Measurements from ENCODE around the gene FAM50B.

FAM50B gene

DNA sequence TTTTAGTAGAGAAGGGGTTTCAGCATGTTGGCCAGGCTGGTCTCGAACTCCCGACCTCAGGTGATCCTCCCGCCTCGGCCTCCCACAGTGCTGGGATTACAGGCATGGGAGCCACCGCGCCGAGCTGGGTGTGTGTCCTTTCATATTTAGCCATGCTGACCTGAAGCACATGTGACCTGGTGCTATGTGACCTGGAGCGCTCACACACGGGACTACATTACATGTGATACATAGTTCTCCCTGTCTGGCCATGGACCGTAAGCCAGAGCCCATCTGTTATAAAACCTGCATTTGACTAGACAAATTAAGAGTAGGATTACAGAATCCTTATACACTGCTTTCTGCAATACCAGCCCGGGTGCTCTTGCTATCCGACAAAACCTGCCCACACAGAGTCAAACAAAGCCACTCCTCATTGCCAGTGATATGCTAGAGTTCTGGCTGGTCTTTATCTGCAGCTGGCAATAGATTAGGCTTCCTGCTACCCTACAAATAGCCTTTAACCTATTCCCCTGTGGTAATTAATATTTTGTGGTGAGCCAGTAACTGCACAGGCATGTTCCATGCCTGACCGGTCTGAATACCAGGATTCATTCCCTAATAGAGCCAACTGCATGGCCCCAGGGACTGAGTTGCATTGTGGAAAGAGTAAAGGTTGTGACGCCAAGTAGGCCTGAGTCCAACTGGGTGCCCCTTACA, 26.3 kb upstream of the FAM50B start:
- Histone ChIP-seq H3K4me3 (ENCODE audit: low read depth in 1 of 2, low read length in 2 of 2) (no peak overlapping the region), H3K27me3 (ENCODE audit: low read depth, low read length) (no peaks in the 10 kb centered on the region), H3K36me3 (ENCODE audit: control insufficient read depth in 1 of 2, insufficient read depth in 2 of 2, low read length in 2 of 2) (no peaks in the 10 kb centered on the region), H3K9me3 (ENCODE audit: control insufficient read depth in 1 of 2, low read length in 2 of 2) (no peaks in the 10 kb centered on the region), H3K4me1 (ENCODE audit: control insufficient read depth in 1 of 2, insufficient read depth in 2 of 2, low read length in 2 of 2) (peaks cover 0 to 32% of the 10 kb centered on the region in 2 donors), H3K27ac (ENCODE audit: low read length) (no peak overlapping the region)

DNA sequence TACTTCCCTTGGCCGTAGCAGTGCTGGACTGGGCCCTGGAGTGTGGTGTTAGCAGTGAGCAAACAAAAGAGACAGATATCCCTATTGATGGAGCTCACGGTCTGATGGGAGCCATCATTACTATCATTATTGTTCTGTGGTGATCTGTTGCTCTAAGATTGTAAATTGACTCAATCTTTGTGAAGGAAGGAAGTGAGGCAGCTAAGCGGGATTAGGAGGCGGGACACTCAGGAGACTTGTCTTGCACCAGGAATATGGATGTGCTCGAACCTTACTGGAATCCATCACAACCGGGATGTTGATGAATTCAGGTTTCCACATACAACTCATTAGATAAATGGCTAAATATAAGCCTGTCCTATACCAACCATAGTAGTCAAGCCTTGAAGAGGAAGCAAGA, 25.5 kb upstream of the FAM50B start:
- peaks cover 0 to 32% of the 10 kb centered on the region in 2 donors for H3K4me1 ChIP-seq (ENCODE audit: control insufficient read depth in 1 of 2, insufficient read depth in 2 of 2, low read length in 2 of 2)
- no peaks in the 10 kb centered on the region for H3K36me3 ChIP-seq (ENCODE audit: control insufficient read depth in 1 of 2, insufficient read depth in 2 of 2, low read length in 2 of 2)
- H3K27me3 ChIP-seq (ENCODE audit: low read depth, low read length) = no peaks in the 10 kb centered on the region
- H3K4me3 ChIP-seq (ENCODE audit: low read depth in 1 of 2, low read length in 2 of 2) = no peak overlapping the region
- no peaks in the 10 kb centered on the region for H3K9me3 ChIP-seq (ENCODE audit: control insufficient read depth in 1 of 2, low read length in 2 of 2)
- no peak overlapping the region for H3K27ac ChIP-seq (ENCODE audit: low read length)

- peak overlapping the region; percentile 89 for H3K27ac ChIP-seq (ENCODE audit: low read length)
- H3K27me3 ChIP-seq (ENCODE audit: low read depth, low read length) = no peaks in the 10 kb centered on the region
- no peaks in the 10 kb centered on the region for H3K36me3 ChIP-seq (ENCODE audit: control insufficient read depth in 1 of 2, insufficient read depth in 2 of 2, low read length in 2 of 2)
- peaks cover 0 to 21% of the 10 kb centered on the region in 2 donors for H3K4me1 ChIP-seq (ENCODE audit: control insufficient read depth in 1 of 2, insufficient read depth in 2 of 2, low read length in 2 of 2)
- H3K4me3 ChIP-seq (ENCODE audit: low read depth in 1 of 2, low read length in 2 of 2) = peak overlapping the region; percentile 28 to 30
- H3K9me3 ChIP-seq (ENCODE audit: control insufficient read depth in 1 of 2, low read length in 2 of 2) = no peaks in the 10 kb centered on the region
Observed at GRCh38 chr6:3825331-3825831, 23.8 kb upstream of the FAM50B start.

- Histone ChIP-seq H3K36me3 (ENCODE audit: control insufficient read depth in 1 of 2, insufficient read depth in 2 of 2, low read length in 2 of 2) (no peaks in the 10 kb centered on the region), H3K9me3 (ENCODE audit: control insufficient read depth in 1 of 2, low read length in 2 of 2) (no peaks in the 10 kb centered on the region), H3K27ac (ENCODE audit: low read length) (peak overlapping the region; percentile 89), H3K4me3 (ENCODE audit: low read depth in 1 of 2, low read length in 2 of 2) (peak overlapping the region; percentile 28 to 30), H3K4me1 (ENCODE audit: control insufficient read depth in 1 of 2, insufficient read depth in 2 of 2, low read length in 2 of 2) (peaks cover 0 to 17% of the 10 kb centered on the region in 2 donors), H3K27me3 (ENCODE audit: low read depth, low read length) (no peaks in the 10 kb centered on the region)
Observed at GRCh38 chr6:3825851-3826581, 23.2 kb upstream of the FAM50B start.

DNA sequence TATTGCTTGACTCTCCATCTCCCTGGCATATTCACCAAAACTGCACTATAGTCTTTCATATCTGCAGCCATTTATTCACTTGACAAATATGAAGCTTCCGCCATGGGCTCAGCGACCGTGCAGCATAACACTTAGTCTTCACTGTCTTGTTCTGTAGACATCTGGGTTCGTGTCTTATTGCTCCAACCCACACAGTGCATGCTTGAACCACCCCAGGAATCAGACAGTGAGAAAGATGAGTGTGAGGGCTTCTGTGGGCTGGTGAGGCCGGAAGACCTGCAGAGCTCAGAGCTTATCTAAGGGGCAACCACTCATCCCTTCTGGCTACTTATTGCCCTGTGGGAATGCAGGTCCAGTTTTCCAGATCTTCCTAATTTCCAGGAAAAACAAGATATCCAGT, 19.9 kb upstream of the FAM50B start:
- H3K27ac ChIP-seq (ENCODE audit: low read length) = no peak overlapping the region
- no peaks in the 10 kb centered on the region for H3K36me3 ChIP-seq (ENCODE audit: control insufficient read depth in 1 of 2, insufficient read depth in 2 of 2, low read length in 2 of 2)
- peaks cover 0 to 17% of the 10 kb centered on the region in 2 donors for H3K4me1 ChIP-seq (ENCODE audit: control insufficient read depth in 1 of 2, insufficient read depth in 2 of 2, low read length in 2 of 2)
- no peaks in the 10 kb centered on the region for H3K27me3 ChIP-seq (ENCODE audit: low read depth, low read length)
- H3K9me3 ChIP-seq (ENCODE audit: control insufficient read depth in 1 of 2, low read length in 2 of 2) = no peaks in the 10 kb centered on the region
- H3K4me3 ChIP-seq (ENCODE audit: low read depth in 1 of 2, low read length in 2 of 2) = no peak overlapping the region

- Histone ChIP-seq H3K4me1 (ENCODE audit: control insufficient read depth in 1 of 2, insufficient read depth in 2 of 2, low read length in 2 of 2) (peaks cover 0 to 6% of the 10 kb centered on the region in 2 donors), H3K4me3 (ENCODE audit: low read depth in 1 of 2, low read length in 2 of 2) (no peak overlapping the region), H3K9me3 (ENCODE audit: control insufficient read depth in 1 of 2, low read length in 2 of 2) (no peaks in the 10 kb centered on the region), H3K27me3 (ENCODE audit: low read depth, low read length) (no peaks in the 10 kb centered on the region), H3K27ac (ENCODE audit: low read length) (no peak overlapping the region), H3K36me3 (ENCODE audit: control insufficient read depth in 1 of 2, insufficient read depth in 2 of 2, low read length in 2 of 2) (no peaks in the 10 kb centered on the region)
Observed at GRCh38 chr6:3830806-3831205, 18.4 kb upstream of the FAM50B start.

GRCh38 chr6:3831761-3832530, 17.2 kb upstream of the FAM50B start:
- no peaks in the 10 kb centered on the region for H3K9me3 ChIP-seq (ENCODE audit: control insufficient read depth in 1 of 2, low read length in 2 of 2)
- H3K4me3 ChIP-seq (ENCODE audit: low read depth in 1 of 2, low read length in 2 of 2) = no peak overlapping the region
- H3K36me3 ChIP-seq (ENCODE audit: control insufficient read depth in 1 of 2, insufficient read depth in 2 of 2, low read length in 2 of 2) = no peaks in the 10 kb centered on the region
- H3K4me1 ChIP-seq (ENCODE audit: control insufficient read depth in 1 of 2, insufficient read depth in 2 of 2, low read length in 2 of 2) = no peaks in the 10 kb centered on the region
- no peak overlapping the region for H3K27ac ChIP-seq (ENCODE audit: low read length)
- no peaks in the 10 kb centered on the region for H3K27me3 ChIP-seq (ENCODE audit: low read depth, low read length)

DNA sequence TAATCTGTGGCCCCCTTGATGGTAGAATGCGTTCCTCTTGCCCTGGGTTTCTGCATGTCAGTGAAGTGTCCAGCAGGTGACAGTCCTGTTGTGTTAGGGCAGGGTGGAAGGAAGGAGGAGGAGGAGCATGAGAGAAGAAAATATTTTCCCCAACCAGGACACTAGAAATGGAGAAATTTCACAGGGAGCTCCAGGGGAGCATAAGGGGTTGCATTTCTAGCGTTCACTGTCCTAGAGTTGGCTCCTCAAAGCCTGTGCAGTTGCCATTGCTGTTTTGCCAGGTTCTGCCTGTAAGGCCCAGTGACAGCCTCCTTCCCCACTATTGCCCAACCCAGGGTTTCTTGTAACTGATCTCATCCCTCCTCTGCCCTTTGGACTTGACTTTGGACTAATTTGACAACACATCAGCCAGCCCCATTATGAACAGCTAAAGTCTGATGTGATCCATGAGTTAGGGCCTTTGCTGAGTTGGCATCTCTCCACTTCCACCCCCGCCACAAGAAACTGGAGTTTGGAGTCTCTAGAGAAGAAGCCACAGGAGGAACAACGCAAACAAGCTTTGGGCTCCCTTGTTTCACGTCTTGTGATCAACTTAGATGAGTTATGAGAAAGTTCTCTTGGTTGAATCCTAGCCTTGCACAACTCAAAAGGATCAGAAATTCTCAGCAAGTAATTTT, 14.0 kb upstream of the FAM50B start:
- Histone ChIP-seq H3K27me3 (ENCODE audit: low read depth, low read length) (no peaks in the 10 kb centered on the region), H3K27ac (ENCODE audit: low read length) (peak overlapping the region; percentile 34), H3K9me3 (ENCODE audit: control insufficient read depth in 1 of 2, low read length in 2 of 2) (no peaks in the 10 kb centered on the region), H3K36me3 (ENCODE audit: control insufficient read depth in 1 of 2, insufficient read depth in 2 of 2, low read length in 2 of 2) (no peaks in the 10 kb centered on the region), H3K4me3 (ENCODE audit: low read depth in 1 of 2, low read length in 2 of 2) (no peak overlapping the region), H3K4me1 (ENCODE audit: control insufficient read depth in 1 of 2, insufficient read depth in 2 of 2, low read length in 2 of 2) (no peaks in the 10 kb centered on the region)

DNA sequence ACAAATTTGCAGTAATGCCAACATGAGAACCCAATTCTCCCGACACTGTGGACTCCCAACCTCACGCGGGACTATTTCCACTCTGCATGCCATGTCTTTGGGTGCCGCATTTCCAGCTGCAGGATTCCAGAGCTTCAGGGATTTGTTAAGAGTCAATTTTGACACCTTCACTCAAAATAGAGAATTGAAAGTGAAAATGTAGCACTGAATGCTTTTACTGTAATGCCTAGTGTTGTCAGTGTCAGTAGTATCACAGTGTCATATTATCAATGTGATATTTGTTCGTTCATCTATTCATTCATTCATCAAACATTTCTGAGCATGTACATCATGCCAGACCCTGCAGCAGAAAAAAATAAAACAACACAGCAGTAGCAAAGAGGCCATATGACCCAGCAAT, 13.4 kb upstream of the FAM50B start:
- Histone ChIP-seq H3K27ac (ENCODE audit: low read length) (peak overlapping the region; percentile 34), H3K9me3 (ENCODE audit: control insufficient read depth in 1 of 2, low read length in 2 of 2) (no peaks in the 10 kb centered on the region), H3K36me3 (ENCODE audit: control insufficient read depth in 1 of 2, insufficient read depth in 2 of 2, low read length in 2 of 2) (no peaks in the 10 kb centered on the region), H3K27me3 (ENCODE audit: low read depth, low read length) (no peaks in the 10 kb centered on the region), H3K4me1 (ENCODE audit: control insufficient read depth in 1 of 2, insufficient read depth in 2 of 2, low read length in 2 of 2) (no peaks in the 10 kb centered on the region), H3K4me3 (ENCODE audit: low read depth in 1 of 2, low read length in 2 of 2) (no peak overlapping the region)

DNA sequence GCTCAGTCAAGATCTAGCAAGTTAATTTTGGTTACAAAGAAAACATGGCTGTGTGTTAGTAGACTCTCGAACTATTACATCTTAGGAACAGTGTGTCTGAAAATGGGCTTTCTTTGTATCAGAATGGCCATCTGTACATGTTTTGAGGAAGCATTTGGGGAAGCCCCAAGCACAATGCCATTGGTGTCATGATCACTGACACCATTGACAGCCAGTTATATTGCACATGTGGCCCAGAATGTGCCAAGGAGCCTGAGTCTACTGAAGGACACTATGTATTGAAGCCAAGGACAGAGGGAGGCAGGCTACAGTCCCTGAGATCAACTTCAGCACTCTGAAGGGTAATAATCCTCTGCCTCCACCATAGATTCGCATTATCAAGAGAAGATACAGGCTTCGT, 12.6 kb upstream of the FAM50B start:
- Histone ChIP-seq H3K9me3 (ENCODE audit: control insufficient read depth in 1 of 2, low read length in 2 of 2) (no peaks in the 10 kb centered on the region), H3K36me3 (ENCODE audit: control insufficient read depth in 1 of 2, insufficient read depth in 2 of 2, low read length in 2 of 2) (no peaks in the 10 kb centered on the region), H3K27me3 (ENCODE audit: low read depth, low read length) (no peaks in the 10 kb centered on the region), H3K4me1 (ENCODE audit: control insufficient read depth in 1 of 2, insufficient read depth in 2 of 2, low read length in 2 of 2) (no peaks in the 10 kb centered on the region), H3K4me3 (ENCODE audit: low read depth in 1 of 2, low read length in 2 of 2) (no peak overlapping the region), H3K27ac (ENCODE audit: low read length) (no peak overlapping the region)

GRCh38 chr6:3837781-3838180, 11.4 kb upstream of the FAM50B start:
- H3K9me3 ChIP-seq (ENCODE audit: control insufficient read depth in 1 of 2, low read length in 2 of 2) = no peaks in the 10 kb centered on the region
- no peak overlapping the region for H3K4me3 ChIP-seq (ENCODE audit: low read depth in 1 of 2, low read length in 2 of 2)
- H3K27me3 ChIP-seq (ENCODE audit: low read depth, low read length) = no peaks in the 10 kb centered on the region
- H3K27ac ChIP-seq (ENCODE audit: low read length) = no peak overlapping the region
- H3K36me3 ChIP-seq (ENCODE audit: control insufficient read depth in 1 of 2, insufficient read depth in 2 of 2, low read length in 2 of 2) = no peaks in the 10 kb centered on the region
- H3K4me1 ChIP-seq (ENCODE audit: control insufficient read depth in 1 of 2, insufficient read depth in 2 of 2, low read length in 2 of 2) = no peaks in the 10 kb centered on the region
